ENCODE data around the gene POFUT1. TPM values are rescaled to one million over a fixed set of nuclear protein-coding genes. Genes with fewer than 3 reads are reported as not detected.

The POFUT1 gene
- total RNA-seq, result 45.0 and 56.4 TPM in 2 replicates

DNA sequence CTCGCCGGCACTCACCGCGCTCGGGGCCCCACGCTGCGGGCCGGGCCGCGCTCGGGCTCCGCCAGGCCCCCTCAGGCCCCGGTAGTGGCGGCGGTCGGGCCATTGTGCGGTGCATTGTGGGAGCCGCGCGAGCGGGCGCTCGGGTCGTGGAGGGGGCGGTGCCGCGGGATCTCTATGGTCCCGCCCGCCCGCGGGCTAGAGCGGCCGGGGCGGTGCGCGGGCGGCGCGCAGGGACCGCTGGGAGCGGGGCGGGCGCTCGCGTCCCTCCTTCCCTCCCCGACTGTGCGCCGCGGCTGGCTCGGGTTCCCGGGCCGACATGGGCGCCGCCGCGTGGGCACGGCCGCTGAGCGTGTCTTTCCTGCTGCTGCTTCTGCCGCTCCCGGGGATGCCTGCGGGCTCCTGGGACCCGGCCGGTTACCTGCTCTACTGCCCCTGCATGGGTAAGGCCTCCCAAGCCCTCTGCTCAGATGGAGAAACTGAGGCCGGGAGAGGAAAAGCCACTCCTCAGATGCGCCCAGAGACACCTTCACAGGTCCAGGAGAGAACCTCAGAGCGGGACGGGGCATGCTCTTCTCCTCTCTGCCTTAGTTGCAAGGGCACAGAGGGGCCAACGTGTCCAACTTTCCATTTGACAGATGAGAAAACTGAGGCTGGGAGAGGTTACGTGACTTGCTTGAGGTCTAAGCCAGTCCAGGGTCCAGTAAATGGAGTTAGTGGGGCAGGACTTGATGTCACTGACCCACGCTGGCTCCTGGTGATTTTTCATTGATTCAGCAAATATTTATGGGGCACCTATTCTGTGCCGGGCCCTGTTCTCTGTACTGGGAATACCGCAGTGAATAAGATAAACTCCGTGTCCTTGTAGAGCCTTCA lies at the start of gene POFUT1, which contains the start of gene PLAGL2:
TSS of gene POFUT1 (plus strand) at position 255 of the 873 bp plus-strand sequence. CDS start at position 317, 62 bp downstream.
TSS of gene PLAGL2 (minus strand) at position 118 of the 873 bp plus-strand sequence. CDS start 5,565 bp downstream, outside the sequence.

DNA sequence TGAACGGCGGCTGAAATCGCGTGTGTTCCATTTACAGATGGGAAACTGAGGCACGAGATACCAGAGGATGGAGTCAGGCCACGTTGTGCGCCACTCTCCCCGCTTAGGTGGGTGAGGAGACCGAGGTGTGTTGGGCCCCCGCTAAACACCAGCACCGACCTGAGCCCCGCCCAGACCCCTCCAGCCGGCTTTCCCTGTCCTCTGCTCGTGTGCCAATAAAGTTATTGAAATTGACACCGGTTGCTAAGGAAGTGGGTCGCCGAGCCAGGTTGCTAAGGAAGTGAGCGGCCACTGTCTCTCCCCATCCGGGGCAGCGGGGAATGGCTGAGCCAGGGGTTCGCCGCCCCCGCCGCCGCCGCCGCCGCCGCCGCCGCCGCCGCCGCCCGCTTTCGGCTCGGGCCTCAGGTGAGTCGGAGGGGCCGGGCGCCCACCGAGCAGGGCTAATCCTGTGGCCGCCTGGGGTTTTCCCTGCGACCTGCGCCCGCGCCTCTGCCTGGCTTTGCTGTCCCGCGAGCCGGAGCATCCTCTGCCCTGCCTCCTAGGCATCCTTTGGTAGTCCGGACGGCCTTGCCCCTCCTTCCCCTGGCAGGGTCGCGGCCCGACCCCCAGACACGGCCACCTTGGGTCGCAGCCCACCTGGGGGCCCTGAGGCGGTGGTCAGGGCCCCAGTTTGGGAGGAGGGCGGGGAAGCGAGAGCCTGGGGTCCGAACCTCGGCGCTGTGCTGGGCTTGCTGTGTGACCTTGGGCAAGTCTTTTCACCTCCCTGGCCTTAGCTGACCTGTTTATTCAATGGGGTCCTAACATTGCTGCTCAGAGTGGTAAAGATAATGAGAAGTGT lies 69.9 kb downstream of the POFUT1 start, which contains the start of gene KIF3B:
TSS of gene KIF3B (plus strand) at position 291 of the 838 bp plus-strand sequence. CDS start 32,127 bp downstream, outside the sequence.

Other genes with a start within 250 kb of the POFUT1 start
- gene XKR7, start 239.7 kb upstream of the POFUT1 start, total RNA-seq, result not detected in 2 replicates
- 0.65 and 1.8 TPM in 2 replicates for gene CCM2L, start 197.4 kb upstream of the POFUT1 start, total RNA-seq
- not detected in 2 replicates for gene HCK, start 155.6 kb upstream of the POFUT1 start, total RNA-seq
- 40.8 and 42.9 TPM in 2 replicates for gene TM9SF4, start 98.2 kb upstream of the POFUT1 start, total RNA-seq
- 2.2 and 3.7 TPM in 2 replicates for gene PLAGL2, start 137 bp upstream of the POFUT1 start, total RNA-seq
- 17.0 and 21.9 TPM in 2 replicates for gene KIF3B, start 69.8 kb downstream of the POFUT1 start, total RNA-seq
- gene ASXL1, start 150.5 kb downstream of the POFUT1 start, total RNA-seq, result 27.7 and 31.6 TPM in 2 replicates